IPS-20b (cell line): ENCODE data around the gene LTA4H.
"Not testable (repeated sequence)": the region's sequence is repeated elsewhere in the genome, so short reads cannot be mapped to it uniquely, and the experiment has no call there.

Source experiments
- H3K27ac ChIP-seq: one replicate; pipeline ENCODE4 v1.5.1; 2013; ENCODE audit warnings: low read length
- H3K27me3 ChIP-seq: 2 replicates; pipeline ENCODE4 v1.6.1; 2013; ENCODE audit warnings: mild to moderate bottlenecking, low read length, inconsistent platforms; ENCODE audit not compliant: insufficient read depth
- H3K36me3 ChIP-seq: 2 replicates; pipeline ENCODE4 v1.6.1; 2013; ENCODE audit warnings: low read depth, mild to moderate bottlenecking, inconsistent platforms, low read length, moderate library complexity; ENCODE audit not compliant: insufficient read depth
- H3K4me1 ChIP-seq: 2 replicates; pipeline ENCODE4 v1.6.1; 2013; ENCODE audit warnings: mild to moderate bottlenecking, control low read depth, inconsistent platforms, low read length, moderate library complexity; ENCODE audit not compliant: insufficient read depth
- H3K4me3 ChIP-seq: 2 replicates; pipeline ENCODE4 v1.5.1; 2013; ENCODE audit warnings: mild to moderate bottlenecking, low read length, inconsistent platforms
- H3K9ac ChIP-seq: 2 replicates; pipeline ENCODE4 v1.6.1; 2013; ENCODE audit warnings: low read depth, mild to moderate bottlenecking, inconsistent platforms, low read length, moderate library complexity
- H3K9me3 ChIP-seq: 2 replicates; pipeline ENCODE4 v1.6.1; 2013; ENCODE audit warnings: mild to moderate bottlenecking, low read depth, low read length, inconsistent platforms; ENCODE audit not compliant: insufficient read depth

The LTA4H gene

DNA sequence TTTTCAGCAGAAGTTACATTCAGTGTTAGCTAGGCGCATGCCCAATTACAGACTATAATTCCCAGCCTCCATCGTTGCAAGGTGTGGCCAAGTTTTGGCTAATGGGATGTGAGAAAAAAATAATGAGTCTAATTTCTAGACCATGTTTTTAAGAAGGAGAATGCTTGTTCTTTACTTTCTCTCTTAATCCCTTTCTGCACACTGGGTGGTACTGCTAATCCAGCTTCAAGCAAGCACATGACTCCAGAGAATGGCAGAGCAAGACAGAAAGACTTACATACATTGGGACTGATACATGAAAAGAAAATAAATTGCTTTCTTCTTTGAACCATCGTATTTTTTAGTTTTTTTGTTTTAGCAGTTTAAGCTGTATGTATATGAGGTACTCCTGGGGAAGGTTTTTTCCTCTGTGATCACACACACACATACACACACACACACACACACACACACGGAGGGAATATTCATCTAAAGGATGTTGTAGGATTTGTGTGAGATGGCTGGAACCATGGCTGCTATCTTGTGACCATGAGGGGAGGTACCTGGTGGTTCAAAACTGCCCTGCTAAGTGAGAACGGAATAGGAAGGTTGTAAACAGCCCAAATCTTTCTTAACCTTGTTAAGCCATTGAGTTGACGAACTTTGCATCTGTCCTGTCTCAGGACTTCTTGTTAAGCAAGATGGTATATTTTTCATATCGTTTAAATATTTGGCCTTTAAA lies 34.3 kb upstream of the LTA4H start:
- Histone ChIP-seq H3K4me1 (peaks cover 8% of the 10 kb centered on the region; the same call in 1 of the 2 replicates), H3K27me3 (no peaks in the 10 kb centered on the region), H3K4me3 (no peak overlapping the region), H3K9ac (no peak overlapping the region), H3K9me3 (no peaks in the 10 kb centered on the region), H3K36me3 (no peaks in the 10 kb centered on the region), H3K27ac (no peak overlapping the region)

DNA sequence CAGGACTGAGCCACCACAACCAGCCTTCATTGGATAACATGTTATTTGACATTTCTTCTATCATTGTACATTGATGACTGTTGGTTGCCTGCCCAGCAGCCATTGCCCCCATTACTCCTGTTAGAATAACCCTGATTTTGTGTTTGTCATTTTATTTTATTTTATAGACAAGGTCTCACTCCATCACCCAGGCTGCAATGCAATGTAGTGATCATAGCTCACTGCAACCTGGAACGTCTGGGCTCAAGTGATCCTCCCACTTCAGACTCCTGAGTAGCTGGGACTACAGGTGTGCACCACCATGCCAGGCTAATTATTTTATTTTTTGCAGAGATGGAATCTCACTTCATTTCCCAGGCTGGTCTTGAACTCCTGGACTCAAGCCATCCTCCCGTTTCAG lies 33.2 kb upstream of the LTA4H start:
- Histone ChIP-seq H3K4me1 (peaks cover 8% of the 10 kb centered on the region; the same call in 1 of the 2 replicates), H3K27me3 (no peaks in the 10 kb centered on the region), H3K27ac (no peak overlapping the region), H3K4me3 (no peak overlapping the region), H3K9me3 (no peaks in the 10 kb centered on the region), H3K36me3 (no peaks in the 10 kb centered on the region), H3K9ac (no peak overlapping the region)

GRCh38 chr12:96068111-96068510 lies 32.7 kb upstream of the LTA4H start:
- Histone ChIP-seq H3K4me1 (peaks cover 11% of the 10 kb centered on the region; the same call in 1 of the 2 replicates), H3K27me3 (no peaks in the 10 kb centered on the region), H3K27ac (no peak overlapping the region), H3K36me3 (no peaks in the 10 kb centered on the region), H3K9ac (no peak overlapping the region), H3K9me3 (no peaks in the 10 kb centered on the region), H3K4me3 (no peak overlapping the region)

- not testable (repeated sequence) for H3K9me3 ChIP-seq, H3K4me3 ChIP-seq, H3K4me1 ChIP-seq, H3K27ac ChIP-seq, H3K36me3 ChIP-seq, H3K9ac ChIP-seq, H3K27me3 ChIP-seq
These were observed 30.4 kb upstream of the LTA4H start for GRCh38 chr12:96065776-96066175.

GRCh38 chr12:96064966-96065365 lies 29.6 kb upstream of the LTA4H start:
- H3K9ac ChIP-seq: no peak overlapping the region
- H3K4me1 ChIP-seq: peaks cover 7% of the 10 kb centered on the region; the same call in 1 of the 2 replicates
- H3K36me3 ChIP-seq: no peaks in the 10 kb centered on the region
- no peak overlapping the region for H3K4me3 ChIP-seq
- H3K27ac ChIP-seq: no peak overlapping the region
- no peaks in the 10 kb centered on the region for H3K9me3 ChIP-seq
- H3K27me3 ChIP-seq: no peaks in the 10 kb centered on the region

DNA sequence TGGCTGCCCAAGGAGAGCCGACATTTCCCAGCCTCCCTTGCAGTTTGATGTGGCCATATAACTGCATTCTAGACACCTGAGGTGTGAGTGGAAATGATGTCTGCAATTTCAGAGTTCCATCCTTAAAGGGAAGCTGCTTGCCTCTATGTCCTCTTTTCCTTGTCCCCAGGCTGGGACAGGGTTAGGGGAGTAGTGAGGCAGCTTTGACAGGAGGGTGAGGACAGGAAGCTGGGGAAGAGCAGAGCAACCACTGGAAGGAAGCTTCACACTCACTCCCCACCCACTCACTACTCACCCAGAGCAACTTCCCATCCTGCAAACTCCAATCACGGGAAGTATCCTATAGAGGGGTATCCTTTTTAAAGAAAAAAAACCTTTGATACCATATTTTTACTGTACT lies 28.9 kb upstream of the LTA4H start:
- no peaks in the 10 kb centered on the region for H3K36me3 ChIP-seq
- H3K9me3 ChIP-seq: no peaks in the 10 kb centered on the region
- H3K27ac ChIP-seq: no peak overlapping the region
- peaks cover 7% of the 10 kb centered on the region; the same call in 1 of the 2 replicates for H3K4me1 ChIP-seq
- H3K9ac ChIP-seq: no peak overlapping the region
- H3K4me3 ChIP-seq: no peak overlapping the region
- H3K27me3 ChIP-seq: no peaks in the 10 kb centered on the region

DNA sequence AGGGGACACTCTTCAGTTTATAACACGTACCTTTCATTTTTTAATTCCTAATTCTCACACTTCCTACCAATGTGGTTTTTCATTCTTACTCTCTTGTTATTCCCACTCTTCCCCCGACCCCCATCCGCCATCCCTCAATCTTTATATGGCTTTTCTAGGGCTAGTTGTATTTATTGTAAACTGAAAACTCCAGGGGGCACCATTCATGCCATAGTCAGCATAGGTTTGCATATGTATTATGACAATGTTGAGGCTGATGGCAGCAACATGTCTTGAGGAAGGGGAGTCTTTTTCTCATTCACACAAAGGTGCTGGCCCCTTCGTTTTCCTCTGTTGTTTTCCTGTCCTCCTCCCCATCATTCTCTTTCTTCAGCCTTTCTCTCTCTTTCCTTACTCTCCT lies 27.7 kb upstream of the LTA4H start:
- no peaks in the 10 kb centered on the region for H3K36me3 ChIP-seq
- H3K4me3 ChIP-seq: no peak overlapping the region
- no peak overlapping the region for H3K9ac ChIP-seq
- H3K9me3 ChIP-seq: no peaks in the 10 kb centered on the region
- H3K27me3 ChIP-seq: no peaks in the 10 kb centered on the region
- H3K27ac ChIP-seq: no peak overlapping the region
- H3K4me1 ChIP-seq: peaks cover 7% of the 10 kb centered on the region; the same call in 1 of the 2 replicates

DNA sequence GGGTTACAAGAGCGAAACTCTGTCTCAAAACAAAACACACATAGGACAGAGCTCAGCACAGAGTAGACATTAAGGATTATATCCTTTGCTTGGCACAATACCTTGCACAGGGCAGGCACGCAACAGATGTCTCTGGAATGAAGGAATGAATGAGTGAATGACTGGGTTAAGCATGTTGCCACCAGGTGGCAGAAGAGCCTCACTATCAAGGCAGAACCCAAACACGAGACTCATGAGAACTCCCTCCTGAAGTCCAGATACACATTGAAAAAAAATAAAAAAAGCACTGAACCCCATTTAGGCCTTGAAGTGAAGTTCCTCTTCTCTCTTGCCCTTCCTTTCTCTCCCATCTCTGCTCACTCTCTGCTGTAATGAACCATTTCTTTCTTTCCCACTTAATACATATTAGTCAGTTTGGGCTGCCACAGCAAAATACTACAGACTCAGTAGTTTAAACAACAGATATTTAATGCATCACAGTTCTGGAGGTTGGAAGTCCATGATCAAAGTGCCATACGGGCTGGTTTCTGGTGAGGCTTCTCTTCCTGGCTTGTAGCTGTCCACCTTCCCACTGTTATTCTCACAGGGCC lies 26.6 kb upstream of the LTA4H start:
- H3K4me3 ChIP-seq: no peak overlapping the region
- H3K9ac ChIP-seq: no peak overlapping the region
- H3K36me3 ChIP-seq: no peaks in the 10 kb centered on the region
- H3K27me3 ChIP-seq: no peaks in the 10 kb centered on the region
- peaks cover 7% of the 10 kb centered on the region; the same call in 1 of the 2 replicates for H3K4me1 ChIP-seq
- no peaks in the 10 kb centered on the region for H3K9me3 ChIP-seq
- no peak overlapping the region for H3K27ac ChIP-seq

GRCh38 chr12:96061323-96061722 lies 25.9 kb upstream of the LTA4H start:
- peaks cover 7% of the 10 kb centered on the region; the same call in 1 of the 2 replicates for H3K4me1 ChIP-seq
- no peak overlapping the region for H3K27ac ChIP-seq
- H3K36me3 ChIP-seq: no peaks in the 10 kb centered on the region
- H3K4me3 ChIP-seq: no peak overlapping the region
- H3K9me3 ChIP-seq: no peaks in the 10 kb centered on the region
- no peak overlapping the region for H3K9ac ChIP-seq
- H3K27me3 ChIP-seq: no peaks in the 10 kb centered on the region

- no peaks in the 10 kb centered on the region for H3K36me3 ChIP-seq
- H3K4me1 ChIP-seq: peaks cover 7% of the 10 kb centered on the region; the same call in 1 of the 2 replicates
- H3K4me3 ChIP-seq: no peak overlapping the region
- H3K9me3 ChIP-seq: no peaks in the 10 kb centered on the region
- no peak overlapping the region for H3K9ac ChIP-seq
- H3K27ac ChIP-seq: no peak overlapping the region
- no peaks in the 10 kb centered on the region for H3K27me3 ChIP-seq
These were observed 24.7 kb upstream of the LTA4H start for GRCh38 chr12:96060041-96060440.

DNA sequence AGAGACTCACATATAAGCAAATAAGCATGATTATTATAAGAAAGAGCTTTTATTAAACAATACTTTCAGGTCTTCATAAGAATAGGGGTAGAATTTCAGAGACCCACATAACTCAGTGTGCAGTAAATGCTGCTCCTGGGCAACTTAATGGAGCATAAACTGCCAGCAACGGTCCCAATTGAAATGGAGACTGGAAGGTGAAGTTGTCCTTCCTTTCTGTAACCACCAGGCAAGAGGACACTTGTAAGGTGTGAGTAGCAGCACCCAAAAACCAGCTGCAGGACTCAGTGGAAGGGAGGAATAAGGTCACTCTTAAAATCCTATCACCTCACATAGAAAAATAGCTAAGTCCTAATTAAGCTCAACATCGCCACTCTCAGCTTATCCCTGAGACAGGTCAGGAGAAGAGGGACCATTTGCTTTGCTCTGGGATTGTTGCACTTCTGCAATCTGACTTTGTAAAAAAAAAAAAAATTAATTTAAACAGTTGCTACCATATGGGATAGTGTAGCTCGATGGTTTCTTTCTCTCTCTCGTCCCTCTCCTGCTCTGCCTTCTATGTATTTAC lies 22.7 kb upstream of the LTA4H start:
- Histone ChIP-seq H3K9me3 (no peaks in the 10 kb centered on the region), H3K4me3 (no peak overlapping the region), H3K27me3 (no peaks in the 10 kb centered on the region), H3K27ac (no peak overlapping the region), H3K4me1 (peaks cover 3% of the 10 kb centered on the region; the same call in 1 of the 2 replicates), H3K9ac (no peak overlapping the region), H3K36me3 (no peaks in the 10 kb centered on the region)
